HUES48 (cell line): ENCODE data around the gene SPP2.

Experiments
- H3K27ac ChIP-seq: one replicate; pipeline ENCODE4 v1.7.0; 2013; ENCODE audit warnings: low read depth, low read length, inconsistent platforms
- H3K27me3 ChIP-seq: 2 replicates; pipeline ENCODE4 v1.6.1; 2013; ENCODE audit warnings: mild to moderate bottlenecking, low read length; ENCODE audit not compliant: control insufficient read depth, insufficient read depth
- H3K36me3 ChIP-seq: 2 replicates; pipeline ENCODE4 v1.6.1; 2013; ENCODE audit warnings: low read length; ENCODE audit not compliant: control insufficient read depth, insufficient read depth
- H3K4me1 ChIP-seq: 2 replicates; pipeline ENCODE4 v1.6.1; 2013; ENCODE audit warnings: mild to moderate bottlenecking, low read length; ENCODE audit not compliant: control insufficient read depth, insufficient read depth
- H3K4me3 ChIP-seq: 2 replicates; pipeline ENCODE4 v1.5.1; 2013; ENCODE audit warnings: mild to moderate bottlenecking, low read depth, low read length
- H3K9ac ChIP-seq: 2 replicates; pipeline ENCODE4 v1.6.1; 2013; ENCODE audit warnings: mild to moderate bottlenecking, low read depth, low read length, moderate library complexity
- H3K9me3 ChIP-seq: 2 replicates; pipeline ENCODE4 v1.6.1; 2013; ENCODE audit warnings: low read length; ENCODE audit not compliant: control insufficient read depth, insufficient read depth

Gene SPP2

DNA sequence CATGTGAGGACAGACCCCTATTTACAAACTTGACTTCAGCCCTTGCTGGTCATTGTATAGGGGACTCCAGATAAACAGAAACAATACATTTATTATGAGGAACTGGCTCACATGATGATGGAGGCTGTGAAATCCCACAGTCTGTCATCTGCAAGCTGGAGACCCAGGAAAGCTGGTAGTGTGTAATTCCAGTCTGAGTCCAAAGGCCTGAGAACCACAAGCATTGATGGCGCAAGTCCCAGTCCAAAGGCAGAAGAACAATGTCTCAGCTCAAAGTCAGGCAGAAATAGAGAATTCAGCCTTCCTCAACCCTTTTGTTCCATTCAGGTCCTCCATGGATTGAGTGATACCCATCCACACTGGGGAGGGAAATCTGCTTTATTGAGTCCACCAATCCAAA lies 28.1 kb upstream of the SPP2 start:
- Histone ChIP-seq H3K4me1 (no peaks in the 10 kb centered on the region), H3K4me3 (no peak overlapping the region), H3K27me3 (no peaks in the 10 kb centered on the region)

GRCh38 chr2:234024304-234024703 lies 26.2 kb upstream of the SPP2 start:
- Histone ChIP-seq H3K27ac (no peak overlapping the region), H3K9me3 (0 out of 2 replicates have a peak, but pooled peaks cover 4% of the 10 kb centered on the region), H3K9ac (no peak overlapping the region), H3K36me3 (no peaks in the 10 kb centered on the region), H3K27me3 (no peaks in the 10 kb centered on the region), H3K4me3 (no peak overlapping the region), H3K4me1 (no peaks in the 10 kb centered on the region)

More for the DNA sequence above, 28.1 kb upstream of the SPP2 start:
- H3K9ac ChIP-seq: no peak overlapping the region
- H3K27ac ChIP-seq: no peak overlapping the region
- H3K9me3 ChIP-seq: 0 out of 2 replicates have a peak, but pooled peaks cover 4% of the 10 kb centered on the region
- no peaks in the 10 kb centered on the region for H3K36me3 ChIP-seq

DNA sequence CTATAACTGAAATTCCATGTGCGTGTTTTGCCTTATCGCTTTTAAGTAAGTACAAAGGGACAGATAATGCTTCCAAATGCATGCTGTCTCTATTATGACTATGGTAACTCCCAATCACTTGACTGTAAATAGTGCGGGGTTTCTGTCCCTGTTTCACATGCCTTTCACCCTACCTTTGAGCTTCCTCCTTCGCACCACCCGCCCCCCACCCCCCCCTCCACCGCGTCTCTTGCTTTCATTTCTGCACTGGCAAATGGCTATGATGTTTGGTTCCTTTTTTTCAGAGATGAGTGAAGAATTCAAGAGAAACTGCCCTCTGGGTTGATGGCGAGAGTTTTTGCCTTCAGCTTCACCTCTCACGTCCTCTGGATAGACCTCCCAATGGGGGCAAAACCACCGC lies 25.0 kb upstream of the SPP2 start:
- H3K27ac ChIP-seq: no peak overlapping the region
- H3K27me3 ChIP-seq: no peaks in the 10 kb centered on the region
- H3K9me3 ChIP-seq: 0 out of 2 replicates have a peak, but pooled peaks cover 4% of the 10 kb centered on the region
- H3K4me1 ChIP-seq: no peaks in the 10 kb centered on the region
- H3K9ac ChIP-seq: no peak overlapping the region
- H3K4me3 ChIP-seq: no peak overlapping the region
- H3K36me3 ChIP-seq: no peaks in the 10 kb centered on the region

DNA sequence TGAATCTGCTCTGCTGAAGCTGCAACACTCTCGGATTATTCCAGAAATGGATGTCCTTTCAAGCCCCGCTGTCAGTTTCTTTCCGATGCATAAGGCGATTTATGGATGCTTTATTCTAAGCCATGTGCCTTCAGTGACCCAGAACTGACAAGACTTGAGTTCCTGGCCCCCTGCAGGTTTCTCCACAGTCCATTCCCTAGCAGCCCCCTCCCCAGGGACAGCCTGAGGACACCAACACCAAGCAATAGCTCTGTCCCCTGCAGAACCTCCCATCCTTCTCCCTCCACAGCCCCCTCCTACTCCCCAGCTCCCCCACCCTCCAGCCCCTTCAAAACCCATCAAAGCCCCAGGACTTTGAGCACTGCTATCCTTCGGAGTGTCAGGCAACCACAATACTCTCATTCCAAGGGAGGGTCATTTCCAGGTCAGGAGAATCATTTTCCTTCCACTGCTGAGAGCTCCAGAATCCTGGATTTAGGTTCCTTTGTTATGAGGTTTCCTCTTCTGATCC lies 24.6 kb upstream of the SPP2 start:
- 0 out of 2 replicates have a peak, but pooled peaks cover 4% of the 10 kb centered on the region for H3K9me3 ChIP-seq
- no peak overlapping the region for H3K4me3 ChIP-seq
- H3K36me3 ChIP-seq: no peaks in the 10 kb centered on the region
- no peaks in the 10 kb centered on the region for H3K27me3 ChIP-seq
- no peaks in the 10 kb centered on the region for H3K4me1 ChIP-seq
- H3K27ac ChIP-seq: no peak overlapping the region
- no peak overlapping the region for H3K9ac ChIP-seq

GRCh38 chr2:234026693-234027254 lies 23.7 kb upstream of the SPP2 start:
- 0 out of 2 replicates have a peak, but pooled peaks cover 4% of the 10 kb centered on the region for H3K9me3 ChIP-seq
- H3K36me3 ChIP-seq: no peaks in the 10 kb centered on the region
- no peak overlapping the region for H3K27ac ChIP-seq
- no peaks in the 10 kb centered on the region for H3K27me3 ChIP-seq
- H3K9ac ChIP-seq: no peak overlapping the region
- no peak overlapping the region for H3K4me3 ChIP-seq
- no peaks in the 10 kb centered on the region for H3K4me1 ChIP-seq

GRCh38 chr2:234027641-234028040 lies 22.9 kb upstream of the SPP2 start:
- H3K4me1 ChIP-seq: no peaks in the 10 kb centered on the region
- H3K27me3 ChIP-seq: no peaks in the 10 kb centered on the region
- no peak overlapping the region for H3K4me3 ChIP-seq
- H3K36me3 ChIP-seq: no peaks in the 10 kb centered on the region
- no peak overlapping the region for H3K9ac ChIP-seq
- H3K27ac ChIP-seq: no peak overlapping the region
- H3K9me3 ChIP-seq: no peaks in the 10 kb centered on the region

DNA sequence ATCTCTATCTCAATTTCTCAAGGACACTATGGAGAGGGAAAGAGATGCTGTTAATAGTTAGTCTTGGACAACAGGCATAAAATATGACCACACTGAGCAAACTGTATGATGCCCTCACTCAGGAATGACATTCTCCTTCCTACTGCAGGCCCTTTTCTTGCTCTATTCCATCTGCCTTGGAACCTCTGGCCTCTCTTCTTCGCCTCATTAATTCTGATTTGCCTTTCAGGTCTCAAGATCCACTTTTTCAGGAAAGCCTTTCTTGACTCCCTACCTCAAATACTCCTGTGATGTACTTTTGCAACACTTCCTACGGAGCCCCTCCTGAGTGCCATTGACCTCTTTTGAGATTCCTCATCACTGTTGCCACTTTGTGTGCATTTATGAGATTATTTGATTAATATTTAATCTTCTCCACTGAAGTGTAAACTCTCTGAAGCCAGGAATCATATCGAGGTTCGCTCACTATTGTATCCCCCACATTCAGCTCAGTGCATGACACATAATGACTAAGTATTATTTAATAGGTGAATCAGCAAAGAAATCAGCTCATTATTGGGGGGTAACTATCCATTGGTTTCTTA lies 21.3 kb upstream of the SPP2 start:
- Histone ChIP-seq H3K27ac (no peak overlapping the region), H3K9ac (no peak overlapping the region), H3K4me1 (no peaks in the 10 kb centered on the region), H3K36me3 (no peaks in the 10 kb centered on the region), H3K4me3 (no peak overlapping the region), H3K27me3 (no peaks in the 10 kb centered on the region), H3K9me3 (no peaks in the 10 kb centered on the region)

- H3K36me3 ChIP-seq: no peaks in the 10 kb centered on the region
- no peak overlapping the region for H3K9ac ChIP-seq
- H3K27ac ChIP-seq: no peak overlapping the region
- no peaks in the 10 kb centered on the region for H3K27me3 ChIP-seq
- no peaks in the 10 kb centered on the region for H3K9me3 ChIP-seq
- no peaks in the 10 kb centered on the region for H3K4me1 ChIP-seq
- H3K4me3 ChIP-seq: no peak overlapping the region
Observed at GRCh38 chr2:234031207-234031606, 19.3 kb upstream of the SPP2 start.

DNA sequence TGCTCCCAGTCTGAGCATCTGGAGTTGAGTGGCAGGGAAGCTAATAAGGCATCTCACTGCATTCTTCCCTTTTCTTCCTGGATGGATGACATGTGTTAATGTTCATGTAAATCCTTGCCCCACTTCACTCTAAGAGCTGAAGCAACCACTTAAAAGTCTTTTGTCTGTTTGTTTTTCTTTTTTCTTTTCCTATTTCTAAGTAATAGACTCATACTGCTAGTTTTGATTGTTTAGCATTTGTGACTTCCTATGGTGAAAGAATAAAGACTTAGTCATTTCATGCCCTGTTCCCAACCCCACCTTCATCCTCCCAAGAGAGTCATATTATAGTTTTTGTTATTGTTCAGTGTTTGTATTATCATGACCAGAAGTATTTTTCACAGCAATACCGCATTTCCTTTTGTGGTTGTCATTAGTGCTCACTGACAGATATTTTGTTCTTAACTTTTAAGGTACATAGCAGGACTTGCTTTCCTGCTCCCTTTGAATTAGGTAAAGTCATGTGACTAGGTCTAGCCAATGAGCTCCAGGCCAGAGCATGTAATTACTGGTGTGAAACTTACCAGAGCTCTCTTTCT lies 18.1 kb upstream of the SPP2 start:
- Histone ChIP-seq H3K27me3 (no peaks in the 10 kb centered on the region), H3K4me3 (no peak overlapping the region), H3K27ac (no peak overlapping the region), H3K9ac (no peak overlapping the region), H3K36me3 (no peaks in the 10 kb centered on the region), H3K4me1 (no peaks in the 10 kb centered on the region), H3K9me3 (no peaks in the 10 kb centered on the region; the same call in 1 of the 2 replicates)

GRCh38 chr2:234033174-234033573 lies 17.3 kb upstream of the SPP2 start:
- H3K9me3 ChIP-seq: no peaks in the 10 kb centered on the region; the same call in 1 of the 2 replicates
- no peaks in the 10 kb centered on the region for H3K4me1 ChIP-seq
- no peaks in the 10 kb centered on the region for H3K36me3 ChIP-seq
- H3K9ac ChIP-seq: no peak overlapping the region
- H3K27me3 ChIP-seq: no peaks in the 10 kb centered on the region
- no peak overlapping the region for H3K27ac ChIP-seq
- H3K4me3 ChIP-seq: no peak overlapping the region

DNA sequence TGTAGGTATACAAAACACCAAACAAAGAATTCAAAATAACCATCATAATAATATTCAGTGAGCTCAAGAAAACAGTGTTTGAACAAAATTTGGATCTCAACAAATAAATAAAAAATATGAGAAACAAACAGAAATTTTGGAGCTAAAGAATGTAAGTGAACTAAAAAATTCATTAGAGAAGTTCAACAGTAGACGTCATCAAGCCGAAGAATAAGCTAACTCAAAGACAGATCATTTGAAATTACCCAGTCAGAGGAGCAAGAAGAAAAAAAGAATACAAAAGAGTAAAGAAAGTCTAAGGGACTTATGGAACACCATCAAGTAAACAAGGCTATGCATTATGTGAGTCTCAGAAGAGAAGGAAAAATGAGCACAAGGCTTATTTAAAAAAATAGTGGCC lies 16.6 kb upstream of the SPP2 start:
- Histone ChIP-seq H3K9ac (no peak overlapping the region), H3K36me3 (no peaks in the 10 kb centered on the region), H3K27me3 (no peaks in the 10 kb centered on the region), H3K4me1 (no peaks in the 10 kb centered on the region), H3K9me3 (no peaks in the 10 kb centered on the region; the same call in 1 of the 2 replicates), H3K4me3 (no peak overlapping the region), H3K27ac (no peak overlapping the region)
